Stimulated activated CD4-positive, alpha-beta T cell treated with anti-CD3 and anti-CD28 coated beads, TNF-alpha, amount 100 ng/mL, for 4 hours (primary cell): Measurements from ENCODE around the gene YBX3.

Experiments used
- DNase-seq, 3 experiments: peaks; one replicate each; pipeline ENCODE4 v3.0.0-alpha.2; 2020; ENCODE audit warnings: low read depth in 3 of 3

The YBX3 gene

GRCh38 chr12:10669533-10669932 lies 53.6 kb downstream of the YBX3 start:
- DNase-seq = no peak

- no peak for DNase-seq
Measured at GRCh38 chr12:10668526-10668925, 54.6 kb downstream of the YBX3 start.

DNA sequence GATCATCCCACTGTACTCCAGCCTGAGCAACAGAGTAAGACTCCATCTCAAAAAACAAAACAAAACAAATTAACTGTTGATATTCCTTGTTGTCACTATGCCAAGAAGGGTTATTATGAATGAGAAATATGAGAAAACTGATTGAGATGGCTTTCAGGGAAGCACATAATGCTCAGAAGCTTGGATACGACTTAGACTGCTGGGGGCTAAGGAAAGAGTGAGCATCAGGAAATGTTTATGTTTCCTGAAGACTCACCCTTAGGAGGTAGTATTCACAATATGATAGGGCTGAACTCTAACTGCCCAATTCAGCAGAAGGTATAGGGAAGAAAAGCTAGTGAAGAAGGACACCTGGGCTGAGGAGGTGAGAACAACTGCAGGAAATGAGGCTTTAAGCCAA lies 55.5 kb downstream of the YBX3 start:
- no peak for DNase-seq

- DNase-seq = no peak
Measured at GRCh38 chr12:10664499-10664898, 58.6 kb downstream of the YBX3 start.

DNA sequence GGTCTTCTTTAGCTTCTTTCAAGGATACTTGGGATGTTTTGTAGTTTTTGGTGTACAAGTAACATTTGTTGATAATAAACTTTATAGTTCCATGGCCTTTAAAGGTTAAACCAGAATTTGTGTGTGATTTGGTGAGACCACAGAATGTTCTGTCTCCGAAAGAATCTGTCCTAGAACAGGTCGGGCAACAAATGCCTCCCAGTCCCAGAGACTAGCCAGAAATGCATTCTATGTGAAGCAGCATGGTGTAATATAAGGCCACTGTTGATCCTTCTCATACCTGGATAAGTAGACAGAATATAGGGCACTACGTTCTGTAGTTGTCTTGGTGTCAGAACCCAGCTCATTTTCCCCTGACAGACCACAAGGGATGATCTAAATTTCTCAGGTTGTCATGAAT lies 59.3 kb downstream of the YBX3 start:
- no peak for DNase-seq

- no peak for DNase-seq
Measured at GRCh38 chr12:10661338-10661737, 61.8 kb downstream of the YBX3 start.

DNA sequence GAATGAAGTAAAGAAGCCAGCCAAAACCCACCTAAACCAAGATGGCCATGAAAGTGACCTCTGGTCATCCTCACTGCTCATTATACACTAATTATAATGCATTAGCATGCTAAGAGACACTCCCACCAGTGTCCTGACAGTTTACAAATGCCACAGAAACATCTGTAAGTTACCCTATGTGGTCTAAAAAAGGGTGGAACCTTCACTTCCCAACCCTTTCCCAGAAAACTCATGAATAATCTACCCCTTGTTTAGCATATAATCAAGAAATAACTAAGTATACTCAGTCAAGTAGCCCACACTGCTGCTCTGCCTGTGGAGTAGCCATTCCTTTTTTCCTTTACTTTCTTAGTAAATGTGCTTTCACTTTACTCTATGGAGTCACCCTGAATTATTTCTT lies 69.1 kb downstream of the YBX3 start:
- DNase-seq = no peak

DNA sequence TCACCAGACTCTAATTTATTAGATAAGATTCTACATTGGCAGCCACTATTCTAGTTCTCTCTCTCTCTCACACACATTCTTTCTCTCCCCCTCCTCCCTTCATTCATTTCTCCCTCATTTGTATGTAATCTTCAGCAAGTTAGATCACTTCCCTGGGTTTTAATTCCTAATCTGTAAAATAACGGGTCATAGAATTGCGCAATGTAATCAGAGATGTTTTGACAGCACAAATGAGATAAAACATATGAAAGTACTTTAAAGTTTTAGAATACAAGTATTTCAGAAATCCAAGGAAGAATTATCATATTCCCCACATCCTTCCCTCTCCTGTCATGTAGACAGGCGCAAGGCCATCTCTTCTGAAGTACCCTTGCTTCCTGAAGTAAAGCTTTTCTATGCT lies 70.9 kb downstream of the YBX3 start:
- no peak for DNase-seq
